ENCODE measurements around the gene TRAPPC10. TPM values are rescaled to one million over a fixed set of nuclear protein-coding genes. Genes with fewer than 3 reads are reported as not detected.

TRAPPC10 gene
- total and polyA plus RNA-seq, 2 donors (not counting 1 experiment from before 2014, with no cell fraction given): 61.7 to 145 TPM

GRCh38 chr21:44039828-44040227 lies 27.7 kb downstream of the TRAPPC10 start:
- 73% methylated on average over 2 of the region's 5 CpGs for WGBS (ENCODE audit: insufficient coverage)
- Mint-ChIP-seq H3K27me3 (no peaks in the 10 kb centered on the region), H3K4me3 (no peak overlapping the region), H3K27ac (no peak overlapping the region), H3K4me1 (peaks cover 7% of the 10 kb centered on the region), H3K9me3 (ENCODE audit: insufficient read depth) (no peaks in the 10 kb centered on the region)
- Histone ChIP-seq H3K9ac (ENCODE audit: low read length) (no peak overlapping the region), H3K36me3 (replicated peaks in 1 of 2; ENCODE audit: control extremely low read depth in 1 of 2, control insufficient read depth in 1 of 2, extremely low read depth in 1 of 2, insufficient read depth in 2 of 2, low read length in 1 of 2) (peaks cover 17 to 51% of the 10 kb centered on the region in 2 experiments), H3K4me2 (replicated peaks; ENCODE audit: low read depth, low read length, poor library complexity, severe bottlenecking) (no peak overlapping the region), H3K4me3 (ENCODE audit: control extremely low read depth in 1 of 5, extremely low read depth in 1 of 5, insufficient read depth in 1 of 5, low read depth in 2 of 5, low read length in 4 of 5) (no peak overlapping the region), H3K9me3 (ENCODE audit: control extremely low read depth in 1 of 3, control insufficient read depth in 2 of 3, insufficient read depth in 1 of 3, low read length in 2 of 3) (no peaks in the 10 kb centered on the region), H3K27ac (ENCODE audit: low read length in 2 of 2) (no peak overlapping the region), H3K79me2 (ENCODE audit: control insufficient read depth, insufficient read depth, low read length) (peaks cover 49% of the 10 kb centered on the region), H3K27me3 (replicated peaks in 1 of 4; ENCODE audit: control extremely low read depth in 1 of 4, control insufficient read depth in 3 of 4, insufficient read depth in 4 of 4, low read length in 3 of 4) (no peaks in the 10 kb centered on the region), H2AFZ (ENCODE audit: insufficient read depth, low read depth, low read length, poor library complexity, severe bottlenecking) (no peak overlapping the region), H3K4me1 (ENCODE audit: control insufficient read depth in 2 of 2, insufficient read depth in 2 of 2, low read length in 2 of 2) (peaks cover 0 to 5% of the 10 kb centered on the region in 2 donors), H4K20me1 (ENCODE audit: control insufficient read depth, insufficient read depth, low read length, poor library complexity, severe bottlenecking) (peaks cover 28% of the 10 kb centered on the region)
- POLR2A ChIA-PET: no interaction called here
- TF ChIP-seq CTCF (IDR thresholded peaks at IDR 0.05) (no peak), EZH2 (IDR thresholded peaks at IDR 0.05; ENCODE audit: borderline replicate concordance, insufficient read depth, low read depth, low read length, poor library complexity, severe bottlenecking) (no peak)
- CTCF ChIA-PET: no interaction called here
- DNase-seq: no peak
- no peak for ATAC-seq (ENCODE audit: low read depth)
- intact Hi-C loops (cut with micrococcal nuclease): no loop called here

GRCh38 chr21:44043613-44044012 lies 31.5 kb downstream of the TRAPPC10 start:
- Histone ChIP-seq H3K27ac (ENCODE audit: low read length in 2 of 2) (peak overlapping the region in 1 of 2 donors; percentile 38), H4K20me1 (ENCODE audit: control insufficient read depth, insufficient read depth, low read length, poor library complexity, severe bottlenecking) (peaks cover 45% of the 10 kb centered on the region), H2AFZ (ENCODE audit: insufficient read depth, low read depth, low read length, poor library complexity, severe bottlenecking) (no peak overlapping the region), H3K27me3 (replicated peaks in 1 of 4; ENCODE audit: control extremely low read depth in 1 of 4, control insufficient read depth in 3 of 4, insufficient read depth in 4 of 4, low read length in 3 of 4) (no peaks in the 10 kb centered on the region), H3K9me3 (ENCODE audit: control extremely low read depth in 1 of 3, control insufficient read depth in 2 of 3, insufficient read depth in 1 of 3, low read length in 2 of 3) (no peaks in the 10 kb centered on the region), H3K4me2 (replicated peaks; ENCODE audit: low read depth, low read length, poor library complexity, severe bottlenecking) (no peak overlapping the region), H3K9ac (ENCODE audit: low read length) (no peak overlapping the region), H3K36me3 (replicated peaks in 1 of 2; ENCODE audit: control extremely low read depth in 1 of 2, control insufficient read depth in 1 of 2, extremely low read depth in 1 of 2, insufficient read depth in 2 of 2, low read length in 1 of 2) (peaks cover 9 to 34% of the 10 kb centered on the region in 2 experiments), H3K4me3 (ENCODE audit: control extremely low read depth in 1 of 5, extremely low read depth in 1 of 5, insufficient read depth in 1 of 5, low read depth in 2 of 5, low read length in 4 of 5) (no peak overlapping the region), H3K79me2 (ENCODE audit: control insufficient read depth, insufficient read depth, low read length) (peaks cover 67% of the 10 kb centered on the region), H3K4me1 (ENCODE audit: control insufficient read depth in 2 of 2, insufficient read depth in 2 of 2, low read length in 2 of 2) (peaks cover 0 to 5% of the 10 kb centered on the region in 2 donors)
- H3K27me3 Mint-ChIP-seq: no peaks in the 10 kb centered on the region
- ATAC-seq (ENCODE audit: low read depth): no peak
- intact Hi-C loops (cut with micrococcal nuclease): no loop called here
- WGBS (ENCODE audit: insufficient coverage): 38% methylated on average over 5 of the region's 6 CpGs
- H3K4me1 Mint-ChIP-seq: peaks cover 9% of the 10 kb centered on the region
- TF ChIP-seq EZH2 (IDR thresholded peaks at IDR 0.05; ENCODE audit: borderline replicate concordance, insufficient read depth, low read depth, low read length, poor library complexity, severe bottlenecking) (no peak), CTCF (IDR thresholded peaks at IDR 0.05) (no peak)
- H3K4me3 Mint-ChIP-seq: no peak overlapping the region
- H3K9me3 Mint-ChIP-seq (ENCODE audit: insufficient read depth): no peaks in the 10 kb centered on the region
- peak overlapping the region; percentile 32 for H3K27ac Mint-ChIP-seq
- ChIA-PET POLR2A (no interaction called here), CTCF (interaction anchor here (0.7 kb wide), 1 partner anchor 109 kb away, joined by 3 read pairs; no protein-coding TSS in a partner anchor)
- no peak for DNase-seq
